Amniotic stem cell (primary cell): Measurements from ENCODE around the gene CLSTN3.
"Not testable (repeated sequence)": the region's sequence is repeated elsewhere in the genome, so short reads cannot be mapped to it uniquely, and the experiment has no call there.

Experiments
- DNase-seq: peaks from one replicate; lab custom pipeline; 2025; lab: John Stamatoyannopoulos, UW

Gene CLSTN3

DNA sequence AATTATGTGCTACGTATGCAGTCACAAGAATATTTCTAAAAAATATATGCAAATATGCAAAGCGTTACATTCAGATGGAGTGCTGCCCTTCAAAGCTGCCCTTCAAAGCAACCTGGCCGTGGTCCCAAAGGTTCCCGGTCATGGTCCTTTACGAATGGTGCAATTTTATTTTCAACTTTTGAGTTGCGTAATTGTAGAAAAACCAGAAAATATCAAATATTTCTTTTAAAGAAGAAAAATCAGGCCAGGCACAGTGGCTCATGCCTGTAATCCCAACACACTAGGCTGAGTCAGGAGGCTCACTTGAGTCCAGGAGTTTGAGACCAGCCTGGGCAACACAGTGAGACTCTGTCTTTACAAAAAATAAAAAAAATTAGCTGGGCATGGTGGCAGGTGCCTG is 21.4 kb downstream of the CLSTN3 start:
- DNase-seq, result no peak

DNA sequence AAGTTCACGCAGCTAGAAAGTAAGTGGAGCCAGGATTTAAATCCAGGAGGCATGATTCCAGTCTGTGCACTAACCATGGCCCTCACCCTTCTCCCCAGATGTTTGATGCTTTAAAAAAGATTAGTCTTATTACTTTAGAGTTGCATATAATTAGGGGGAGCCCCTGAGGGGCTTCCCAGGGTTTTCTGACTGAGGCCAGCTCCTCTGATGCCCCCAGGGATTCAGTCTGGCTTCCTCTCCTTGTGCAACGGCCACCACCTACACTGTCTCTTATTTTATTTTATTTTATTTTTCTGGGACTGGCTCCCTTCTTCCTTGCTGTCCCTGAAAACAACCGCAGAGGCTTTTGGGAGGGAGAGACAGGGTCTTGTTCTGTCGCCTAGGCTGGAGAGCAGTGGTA is 22.6 kb downstream of the CLSTN3 start:
- no peak for DNase-seq

DNA sequence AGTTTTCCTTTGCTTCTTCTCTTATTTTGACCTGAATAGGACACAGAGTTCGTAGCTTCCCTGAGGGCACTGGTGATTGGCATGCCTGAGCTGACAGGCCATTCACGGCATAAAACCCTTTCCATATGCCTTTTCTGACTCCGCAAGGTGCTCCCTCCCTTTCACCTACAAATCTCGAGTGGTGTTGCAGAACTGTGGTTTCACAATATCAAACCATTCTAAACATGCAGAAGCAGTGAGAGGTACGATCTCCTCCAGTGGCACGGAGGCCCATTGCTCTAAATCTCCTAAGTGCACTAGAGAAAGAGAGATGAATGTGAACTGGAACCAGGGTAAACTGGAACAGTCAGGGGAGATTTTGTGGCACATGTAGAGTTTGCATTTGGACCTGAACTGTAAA is 23.9 kb downstream of the CLSTN3 start:
- DNase-seq, result no peak

DNA sequence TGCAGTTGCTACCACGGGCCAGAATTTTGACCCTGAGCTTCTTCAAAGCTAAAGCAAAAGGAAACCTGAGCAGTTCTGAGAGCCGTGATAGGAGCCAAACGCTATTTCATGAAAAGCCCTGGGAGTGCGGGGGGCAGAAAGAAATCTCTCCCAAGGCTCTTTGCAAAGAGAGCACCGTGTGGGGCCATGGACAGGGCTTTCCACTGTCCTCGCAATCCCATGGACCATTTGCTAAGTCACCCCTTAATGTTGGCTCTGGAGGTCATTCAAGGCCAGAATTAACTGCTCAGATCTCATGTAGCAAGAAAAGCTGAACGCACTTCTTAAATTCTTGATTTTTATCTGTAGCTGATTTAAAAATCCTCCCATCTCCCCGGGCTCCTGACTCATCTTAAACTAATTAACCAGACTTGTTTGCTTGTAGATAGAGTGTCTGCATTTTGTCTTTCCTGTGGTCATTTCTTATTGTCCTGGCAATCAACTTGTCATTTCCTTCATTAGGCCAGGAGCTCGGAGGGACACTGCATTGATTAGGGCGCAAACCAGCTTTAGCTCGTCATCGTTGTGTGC is 24.8 kb downstream of the CLSTN3 start:
- no peak for DNase-seq

DNA sequence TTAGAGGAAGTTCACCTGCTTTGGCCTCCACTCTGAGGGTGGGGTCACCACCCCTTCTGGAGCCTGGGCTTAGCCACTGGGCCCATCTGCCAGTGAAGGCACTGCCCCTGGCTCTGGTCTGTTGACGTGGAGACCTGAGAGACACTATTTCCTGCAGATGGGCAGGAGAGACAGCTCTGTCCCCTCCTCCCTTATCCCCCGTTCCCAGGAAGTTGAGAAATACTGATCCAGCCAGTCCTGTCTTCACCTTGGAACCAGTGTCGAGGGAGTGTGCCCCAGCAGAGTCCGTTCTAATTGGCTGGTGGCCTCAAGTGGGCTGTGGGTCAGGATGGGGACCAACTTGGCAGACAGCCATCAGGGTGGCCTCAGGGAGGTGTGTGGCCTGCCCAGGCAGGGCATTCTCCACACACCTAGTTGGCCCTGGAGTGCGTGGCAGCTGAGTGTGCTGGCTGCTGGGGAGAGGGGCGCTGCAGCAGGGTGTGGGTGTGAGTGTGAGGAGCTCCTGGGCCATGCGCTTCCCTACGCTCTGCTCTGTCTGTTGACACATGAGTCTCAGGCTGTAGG is 25.4 kb downstream of the CLSTN3 start:
- DNase-seq, result no peak

DNA sequence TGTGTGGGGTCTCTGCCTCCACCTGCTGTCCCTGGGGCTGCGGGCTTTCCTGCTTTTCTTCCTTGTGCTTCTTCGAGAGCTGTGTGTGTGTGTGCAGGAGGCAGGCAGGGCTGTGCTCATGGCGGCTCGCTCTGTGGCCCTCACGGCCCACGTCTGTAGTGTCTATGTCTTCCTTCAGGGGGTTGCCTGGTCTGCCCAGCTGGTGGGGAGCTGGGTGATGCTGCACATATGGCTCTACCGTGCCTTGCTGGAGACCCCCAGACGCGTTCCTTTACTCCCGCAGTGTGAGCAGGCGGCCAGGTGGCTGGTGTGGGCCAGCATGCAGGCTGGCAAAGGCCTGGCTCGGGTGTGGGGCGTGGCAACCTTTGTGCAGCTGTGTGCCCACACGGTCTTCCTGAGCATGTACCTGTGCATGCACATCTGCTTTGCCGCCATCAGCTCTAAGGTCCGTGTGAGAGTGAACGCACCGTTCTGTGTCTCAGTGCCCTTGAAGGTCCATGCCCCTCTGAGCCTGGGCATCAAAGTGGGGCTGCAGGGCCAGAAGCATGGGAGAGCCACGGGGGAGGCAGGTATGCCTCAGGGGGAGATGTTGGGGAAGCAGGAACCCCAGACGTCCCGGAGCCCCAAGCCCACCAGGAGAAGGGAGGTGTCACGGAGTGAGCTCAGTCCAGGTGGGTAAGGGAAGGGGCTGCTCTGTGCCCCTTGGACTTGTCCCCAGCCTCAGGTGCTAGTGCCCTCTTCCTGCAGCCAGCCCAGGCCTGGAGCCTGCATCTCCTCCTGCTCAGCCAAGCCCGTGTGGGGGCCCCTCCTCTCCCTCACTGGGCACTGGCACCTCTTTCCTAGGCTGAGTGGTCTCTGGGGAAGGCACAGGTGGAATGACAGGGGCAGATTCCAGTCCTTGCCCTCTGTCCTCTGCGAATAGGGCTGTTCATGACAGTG is 26.4 kb downstream of the CLSTN3 start:
- no peak for DNase-seq

DNA sequence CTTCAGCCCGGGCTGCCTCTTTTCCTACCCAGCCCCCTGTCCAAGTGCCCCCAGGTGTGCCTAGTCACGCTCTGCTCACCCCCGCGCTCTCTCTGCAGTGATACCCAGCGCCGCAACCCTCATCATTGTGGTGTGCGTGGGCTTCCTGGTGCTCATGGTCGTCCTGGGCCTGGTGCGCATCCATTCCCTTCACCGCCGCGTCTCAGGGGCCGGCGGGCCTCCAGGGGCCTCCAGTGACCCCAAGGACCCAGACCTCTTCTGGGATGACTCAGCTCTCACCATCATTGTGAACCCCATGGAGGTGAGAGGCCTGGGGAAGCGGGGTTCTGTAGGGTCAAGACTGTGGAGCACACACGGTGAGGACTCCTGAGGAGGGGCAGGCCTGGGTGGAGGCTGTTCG is 27.2 kb downstream of the CLSTN3 start:
- DNase-seq, result no peak

DNA sequence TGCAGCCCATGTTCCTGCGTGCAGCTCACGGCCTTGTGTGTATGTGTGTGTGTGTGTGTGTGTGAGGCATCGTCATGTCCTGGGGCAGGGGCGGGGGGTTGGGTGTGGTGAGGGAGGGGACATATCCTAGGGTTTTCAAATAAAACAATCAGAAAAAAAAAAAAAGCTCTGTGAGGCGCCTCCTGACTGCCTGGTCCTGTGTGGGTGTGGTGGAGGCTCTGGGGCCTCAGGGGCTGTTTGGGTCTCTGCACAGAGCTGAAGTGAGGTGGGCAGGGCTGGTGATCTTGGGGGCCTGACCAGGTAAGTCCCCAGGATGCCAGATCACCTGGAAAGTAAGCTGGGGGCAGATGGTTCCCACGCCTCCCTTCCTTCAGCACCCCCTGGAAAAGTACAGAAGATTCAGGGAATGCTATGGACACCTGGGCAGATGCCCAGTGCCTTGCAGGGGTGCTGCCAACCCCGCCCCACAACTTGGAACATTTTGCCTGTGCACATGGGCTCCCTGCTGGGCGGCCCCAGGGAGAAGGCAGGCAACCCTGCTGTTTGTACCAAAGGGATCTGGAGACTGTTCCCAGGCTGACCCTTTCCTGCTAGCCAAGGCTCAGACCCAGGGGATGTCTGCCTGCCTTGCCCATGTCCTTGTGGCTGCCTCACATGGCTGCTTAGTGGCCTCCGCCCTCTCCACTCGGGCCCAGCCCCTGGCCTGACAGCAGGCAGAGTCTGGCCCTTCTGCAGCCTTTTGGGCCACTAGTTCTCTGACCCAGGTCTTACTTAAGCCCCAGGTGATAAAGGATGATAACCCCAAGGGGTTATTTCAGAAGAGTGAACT is 28.8 kb downstream of the CLSTN3 start:
- no peak for DNase-seq

DNA sequence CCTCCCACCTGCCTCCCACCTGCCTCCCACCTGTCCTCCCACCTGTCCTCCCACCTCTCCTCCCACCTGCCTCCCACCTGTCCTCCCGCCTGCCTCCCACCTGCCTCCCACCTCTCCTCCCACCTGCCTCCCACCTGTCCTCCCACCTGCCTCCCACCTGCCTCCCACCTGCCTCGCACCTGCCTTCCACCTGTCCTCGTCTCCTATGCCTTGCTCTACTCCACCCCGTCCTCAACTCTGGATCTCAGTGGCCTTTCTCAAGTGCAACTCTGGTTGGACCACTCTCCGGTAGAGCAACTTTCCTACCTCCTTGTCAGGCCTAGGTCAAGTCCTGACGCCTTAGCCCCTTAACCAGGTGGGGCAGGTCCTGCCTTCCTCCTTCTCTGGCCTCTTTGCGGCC is 30.0 kb downstream of the CLSTN3 start:
- DNase-seq, result no peak

DNA sequence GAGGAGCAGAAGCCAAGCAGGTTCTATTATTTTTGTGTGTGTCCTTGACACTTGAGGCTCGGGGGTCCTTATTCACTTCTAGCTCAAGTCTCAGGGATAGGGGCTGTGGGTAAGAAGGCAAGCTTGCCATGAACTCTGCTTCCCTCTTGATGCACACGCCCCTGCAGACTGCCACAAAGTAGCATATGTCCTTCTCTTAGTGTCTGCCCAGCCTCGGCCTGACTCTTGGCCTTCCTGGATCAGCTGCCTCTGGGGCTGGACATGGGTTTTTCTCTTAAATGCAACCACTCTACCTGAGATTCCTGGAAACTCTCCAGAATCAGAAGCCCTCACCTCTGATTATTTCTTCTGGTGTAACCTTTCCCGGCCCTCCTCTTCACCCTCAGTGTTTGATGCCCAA is 31.2 kb downstream of the CLSTN3 start:
- no peak for DNase-seq

DNA sequence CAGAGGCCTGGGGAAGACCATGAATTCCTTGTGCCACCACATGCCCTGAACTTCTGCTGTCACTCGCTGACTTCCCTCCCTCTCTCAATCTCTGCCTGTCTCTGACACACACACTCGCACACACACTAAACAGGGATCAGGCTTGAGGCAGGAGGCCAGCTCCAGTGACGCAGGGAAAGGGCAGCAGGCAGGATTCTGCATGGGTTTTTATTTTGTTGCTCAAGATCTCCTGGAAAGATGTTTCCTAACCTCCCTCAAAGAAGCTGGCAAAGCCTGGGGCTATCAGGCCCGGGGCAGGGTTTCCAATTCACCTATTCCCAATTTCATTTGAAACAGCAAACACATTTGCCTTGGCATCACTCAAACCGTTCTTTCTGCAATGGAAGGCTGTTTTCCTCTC is 31.6 kb downstream of the CLSTN3 start:
- DNase-seq, result no peak

DNA sequence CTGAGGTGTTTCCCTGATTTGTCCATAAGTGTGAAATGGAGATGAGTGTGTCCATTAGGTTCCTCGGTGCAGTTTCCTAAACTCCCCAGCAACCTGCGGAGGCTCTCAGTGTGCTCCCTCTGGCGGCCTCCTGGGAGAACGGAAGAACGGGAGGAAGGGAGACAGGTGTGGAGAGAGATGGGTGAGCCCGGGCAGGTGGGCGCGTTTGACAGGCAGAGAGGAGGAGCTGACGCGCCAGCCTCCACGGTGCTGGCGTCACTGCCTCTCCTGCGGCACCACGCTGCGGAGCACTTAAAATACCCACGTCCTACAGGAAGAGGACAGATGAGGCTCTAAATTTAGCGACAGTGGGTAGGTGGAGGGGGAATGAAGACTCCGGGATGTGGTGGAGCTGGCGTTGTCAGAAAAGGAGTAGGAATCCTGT is 32.5 kb downstream of the CLSTN3 start:
- no peak for DNase-seq

DNA sequence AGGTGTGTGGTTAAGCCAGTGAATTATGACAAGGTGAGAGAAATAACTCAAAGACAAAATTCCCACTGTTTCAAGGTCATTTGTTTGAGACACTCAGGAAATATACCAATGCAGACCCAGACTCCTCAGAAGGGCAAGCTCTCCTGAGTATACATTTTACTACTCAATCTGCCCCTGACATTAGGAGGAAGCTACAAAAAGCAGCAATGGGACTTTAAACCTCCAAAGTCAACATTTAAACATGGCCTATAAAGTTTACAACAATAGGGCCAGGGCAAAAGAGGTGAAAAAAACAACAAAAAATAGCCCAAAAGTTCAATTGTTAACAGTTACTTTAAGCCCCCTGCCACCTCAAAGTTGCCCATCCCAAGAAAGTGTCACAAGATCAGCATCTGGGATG is 39.8 kb downstream of the CLSTN3 start:
- DNase-seq, result no peak

DNA sequence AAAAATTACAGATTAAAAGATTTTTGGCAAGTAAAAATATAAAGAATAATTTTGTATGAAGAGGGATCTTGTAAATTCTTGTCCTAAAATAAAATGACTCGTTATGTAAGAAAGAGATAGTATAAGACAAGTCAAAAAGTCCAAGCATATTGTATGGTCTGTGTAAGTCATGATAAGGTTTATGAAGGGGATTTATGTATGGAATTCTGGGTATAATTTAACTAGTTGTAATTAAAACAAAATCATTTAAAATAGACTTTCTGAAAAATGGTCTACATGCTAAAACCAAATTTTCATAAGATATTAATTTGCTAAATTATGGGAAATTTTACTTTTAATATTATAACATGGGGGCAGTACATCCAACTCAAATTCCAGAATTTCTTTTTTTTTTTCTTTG is 41.7 kb downstream of the CLSTN3 start:
- DNase-seq, result no peak

DNA sequence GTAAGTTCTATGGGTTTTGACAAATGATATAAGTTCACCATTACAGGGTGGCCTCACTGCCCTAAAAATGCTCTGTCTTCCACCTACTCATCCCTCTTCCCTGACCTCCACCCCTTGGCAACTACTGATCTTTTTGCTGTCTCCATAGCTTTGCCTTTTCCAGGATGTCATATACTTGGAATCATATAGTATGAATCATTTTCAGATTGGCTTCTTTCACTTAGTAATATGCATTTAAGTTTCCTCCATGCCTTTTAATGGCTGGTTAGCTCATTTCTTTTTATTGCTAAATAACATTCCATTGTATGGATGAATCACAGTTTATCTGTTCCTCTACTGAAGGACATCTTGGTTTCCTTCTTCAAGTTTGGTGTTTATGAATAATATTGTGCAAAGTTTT is 45.3 kb downstream of the CLSTN3 start:
- DNase-seq, result no peak

DNA sequence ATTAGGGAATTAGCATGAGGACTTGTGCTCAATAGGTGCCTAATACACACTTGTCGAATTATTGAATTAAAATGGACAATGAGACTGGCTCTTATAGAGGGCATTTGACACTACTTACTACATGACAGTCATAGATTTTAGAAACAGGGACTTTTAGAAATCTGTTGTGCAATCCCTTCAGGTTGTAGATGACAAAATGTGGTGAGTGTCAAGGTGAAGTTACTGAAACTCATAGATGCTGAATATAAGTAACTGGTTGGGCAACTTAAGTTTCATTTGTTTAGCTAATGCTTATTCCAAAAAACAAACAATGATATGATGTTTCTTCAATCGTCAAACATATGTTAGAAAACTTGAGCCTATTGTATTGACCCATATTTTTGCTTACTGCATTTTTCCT is 46.4 kb downstream of the CLSTN3 start:
- no peak for DNase-seq

DNA sequence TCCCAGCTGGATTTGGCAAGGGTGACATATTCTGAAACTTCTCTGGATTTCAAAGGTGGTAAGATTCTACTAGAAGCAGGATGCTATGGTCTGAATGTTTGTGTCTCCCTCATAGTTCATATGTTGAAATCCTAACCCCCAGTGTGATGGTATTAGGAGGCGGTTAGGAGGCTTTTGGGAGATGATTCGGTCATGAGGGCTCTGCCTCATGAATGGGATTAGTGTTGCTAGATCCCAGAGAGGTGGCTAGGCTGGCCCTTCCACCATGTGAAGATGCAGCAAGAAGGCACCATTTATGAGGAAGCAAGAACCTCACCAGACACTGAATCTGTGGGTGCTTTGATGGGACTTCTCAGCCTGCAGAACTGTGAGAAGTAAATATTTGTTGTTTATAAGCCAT is 48.3 kb downstream of the CLSTN3 start:
- DNase-seq, result no peak

DNA sequence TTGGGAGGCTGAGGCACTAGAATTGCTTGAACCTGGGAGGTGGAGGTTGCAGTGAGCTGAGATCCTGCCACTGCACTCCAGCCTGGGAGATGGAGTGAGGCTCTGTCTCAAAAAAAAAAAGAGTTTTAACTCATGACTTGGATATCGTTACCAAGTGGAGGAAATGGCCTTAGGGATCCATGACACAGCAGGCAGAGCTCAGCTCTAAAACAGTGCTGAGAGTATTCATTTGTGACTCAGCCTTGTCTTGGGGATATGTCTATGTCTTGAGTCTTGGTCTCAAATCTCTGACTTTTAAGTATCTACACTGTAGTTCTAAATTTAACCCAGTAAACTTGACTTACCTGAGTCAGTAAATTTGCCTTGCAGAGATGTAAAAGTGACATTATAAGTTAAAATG is 50.5 kb downstream of the CLSTN3 start:
- DNase-seq, result no peak

DNA sequence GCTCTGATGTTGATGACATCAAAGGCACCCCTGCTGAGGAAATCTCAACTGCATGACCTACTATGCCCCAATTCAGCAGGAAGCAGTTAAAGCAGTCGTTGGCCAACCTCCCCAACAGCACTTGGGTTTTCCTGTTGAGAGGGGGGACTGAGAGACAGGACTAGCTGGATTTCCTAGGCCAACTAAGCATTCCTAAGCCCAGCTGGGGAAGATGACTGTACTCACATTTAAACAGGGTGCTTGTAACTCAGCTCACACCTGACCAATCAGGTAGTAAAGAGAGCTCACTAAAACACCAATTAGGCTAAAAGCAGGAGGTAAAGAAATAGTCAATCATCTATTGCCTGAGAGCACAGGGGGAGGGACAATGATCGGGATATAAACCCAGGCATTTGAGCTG is 55.9 kb downstream of the CLSTN3 start:
- DNase-seq, result not testable (repeated sequence)

DNA sequence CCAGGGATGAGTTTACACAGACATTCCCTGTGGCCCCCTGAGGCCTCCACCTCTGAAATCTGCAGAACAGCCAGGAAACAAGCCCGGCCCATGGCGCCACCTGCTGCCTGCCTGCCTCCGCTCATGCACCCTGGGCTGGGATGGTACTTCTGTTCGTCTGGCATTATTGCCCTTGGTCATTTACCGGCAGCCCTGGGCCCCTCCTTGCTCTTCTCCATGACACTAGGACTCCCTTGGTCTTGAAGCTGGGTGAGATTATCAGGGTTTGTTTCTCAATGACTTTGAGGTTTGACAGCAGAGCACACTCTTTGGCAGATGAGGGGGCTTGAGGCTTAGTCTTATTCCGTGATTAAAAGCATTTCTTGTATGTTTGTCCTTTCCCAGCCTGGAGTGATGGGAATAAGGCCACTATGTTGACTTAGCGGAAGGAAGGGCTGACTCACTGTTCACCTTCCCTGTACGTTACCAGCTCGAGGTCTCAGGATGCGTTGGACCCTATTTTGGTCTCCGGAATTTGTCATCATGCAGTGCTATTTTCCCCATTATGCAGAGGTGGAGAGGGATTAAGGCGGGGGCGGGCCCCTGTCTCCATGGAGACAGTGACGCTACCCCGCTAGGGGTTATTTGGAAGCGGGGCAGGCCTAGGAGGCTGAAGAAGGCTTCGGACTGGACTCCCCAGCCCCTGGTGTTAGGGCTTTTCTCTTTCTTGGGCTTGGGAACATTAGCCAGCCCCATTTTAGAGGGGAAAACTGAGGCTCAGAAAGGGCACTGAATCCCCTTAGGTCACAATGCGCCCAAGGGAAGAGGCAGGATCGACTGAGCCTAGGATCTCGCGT is 58.6 kb downstream of the CLSTN3 start:
- no peak for DNase-seq

DNA sequence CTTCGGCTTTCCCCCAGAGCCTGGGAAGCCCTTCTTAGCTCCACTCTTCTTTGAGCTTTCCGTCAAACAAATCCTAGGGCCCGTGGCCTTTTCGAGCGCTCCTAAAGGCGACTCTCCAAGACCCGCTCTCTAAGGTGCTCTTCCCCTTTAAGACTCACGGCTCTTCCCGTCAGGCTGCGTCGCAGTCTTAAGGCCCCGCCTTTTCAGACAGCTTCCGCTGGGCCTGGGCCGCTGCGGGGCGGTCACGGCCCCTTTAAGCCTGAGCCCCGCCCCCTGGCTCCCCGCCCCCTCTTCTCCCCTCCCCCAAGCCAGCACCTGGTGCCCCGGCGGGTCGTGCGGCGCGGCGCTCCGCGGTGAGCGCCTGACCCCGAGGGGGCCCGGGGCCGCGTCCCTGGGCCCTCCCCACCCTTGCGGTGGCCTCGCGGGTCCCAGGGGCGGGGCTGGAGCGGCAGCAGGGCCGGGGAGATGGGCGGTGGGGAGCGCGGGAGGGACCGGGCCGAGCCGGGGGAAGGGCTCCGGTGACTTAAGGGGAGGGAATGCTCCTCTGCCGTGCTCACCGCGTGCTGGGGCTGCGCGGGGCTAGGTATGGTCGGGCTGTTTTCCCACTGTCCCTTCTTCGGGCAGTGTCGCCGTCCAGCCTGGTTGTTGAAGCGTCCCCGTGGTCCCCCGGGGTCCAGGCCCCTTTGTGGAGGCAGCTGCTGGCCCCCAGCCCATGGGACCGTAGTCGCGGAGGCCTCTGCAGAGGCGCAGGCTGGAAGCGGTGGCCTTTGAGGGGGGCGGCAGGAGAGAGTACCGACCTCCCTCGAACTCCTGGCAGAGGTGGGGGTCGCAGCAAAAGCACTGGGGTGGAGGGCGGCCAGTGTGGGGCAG is 59.5 kb downstream of the CLSTN3 start, which contains the start of gene PEX5:
PEX5 (plus strand) TSS at position 289 of the 870 bp plus-strand sequence. CDS start 692 bp downstream, outside the sequence.
- peak; percentile 77 for DNase-seq
